Astrocyte of the hippocampus (primary cell): ENCODE measurements around the gene SCGB3A1.
A peak's percentile ranks its signal among the peaks of the same experiment; 100 is the strongest.

ENCODE experiments used
- DNase-seq: peaks from one replicate; pipeline ENCODE4 v3.0.0; 2011; ENCODE audit warnings: low read depth, low spot score

Gene SCGB3A1

GRCh38 chr5:180586870-180587269 lies 4.4 kb downstream of the SCGB3A1 start:
- no peak for DNase-seq

DNA sequence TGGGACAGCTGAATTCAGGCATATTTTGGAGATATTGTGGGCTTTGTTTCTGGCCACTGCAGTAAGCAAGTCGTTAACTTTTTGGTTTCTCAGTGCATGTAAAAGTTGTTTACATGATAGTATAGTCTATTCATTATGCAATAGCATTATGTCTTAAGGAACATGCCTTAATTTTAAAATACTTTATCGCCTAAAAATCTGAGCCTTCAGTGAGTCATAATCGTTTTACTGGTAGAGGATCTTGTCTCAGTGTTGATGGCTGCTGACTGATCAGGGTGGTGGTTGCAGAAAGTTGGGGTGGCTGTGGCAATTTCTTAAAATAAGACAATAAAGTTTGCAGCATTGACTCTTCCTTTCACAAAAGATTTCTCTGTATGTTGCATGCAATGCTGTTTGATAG lies 5.1 kb downstream of the SCGB3A1 start:
- DNase-seq: no peak

DNA sequence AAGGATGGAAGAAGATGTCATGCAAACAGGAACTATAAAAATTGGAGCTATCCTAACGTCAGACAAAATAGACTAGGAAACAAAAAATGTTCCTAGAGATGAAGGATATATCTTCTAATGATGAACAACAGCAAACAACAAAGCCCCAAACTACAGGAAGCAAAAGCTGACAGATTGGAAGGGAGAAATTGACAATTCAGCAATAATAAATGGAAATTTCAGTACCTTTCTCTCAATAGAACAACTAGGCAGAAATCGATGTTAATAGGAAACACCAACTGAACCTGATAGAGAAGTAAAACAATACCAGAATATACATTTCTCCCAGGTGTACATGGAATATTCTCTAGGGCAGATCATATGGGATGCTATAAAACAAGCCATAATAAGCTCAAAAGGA lies 7.6 kb downstream of the SCGB3A1 start:
- DNase-seq: no peak

DNA sequence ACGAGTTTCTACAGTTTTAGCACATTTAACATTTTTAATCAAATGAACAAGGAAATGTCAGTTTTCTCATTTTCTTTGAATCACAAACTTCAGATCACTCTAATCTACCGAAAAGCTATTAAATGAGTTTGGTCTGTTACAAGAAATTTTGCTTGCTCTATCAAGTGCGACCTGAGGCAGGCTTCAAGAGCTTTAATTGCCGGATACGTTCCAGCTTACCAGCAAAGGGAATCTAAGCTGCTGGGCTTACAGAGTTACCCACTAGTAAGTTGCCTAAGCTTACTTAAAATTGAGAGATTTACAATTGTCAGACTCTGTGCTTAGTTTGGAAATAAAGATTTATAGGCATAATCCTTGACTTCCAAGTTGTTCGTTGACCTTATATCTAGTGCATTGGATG lies 10.6 kb downstream of the SCGB3A1 start:
- DNase-seq: no peak

DNA sequence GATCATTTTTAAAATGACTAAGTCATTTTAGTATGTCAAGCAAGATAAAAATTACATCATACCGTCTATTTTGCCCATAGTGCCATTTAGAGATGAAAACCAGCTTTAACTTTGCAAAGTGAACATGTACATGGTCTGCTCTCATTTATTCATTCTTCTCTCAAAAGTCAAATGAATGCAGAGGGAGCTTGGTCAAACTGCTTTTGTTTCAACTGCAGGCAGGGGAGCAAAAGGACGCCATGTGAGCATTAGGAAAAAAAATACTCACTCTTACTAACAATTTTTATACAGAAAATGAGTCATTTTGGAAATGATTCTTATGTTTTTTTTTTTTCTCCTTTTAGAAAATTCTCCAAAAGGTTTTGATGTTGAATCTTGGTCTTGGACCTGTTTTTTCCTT lies 15.7 kb downstream of the SCGB3A1 start:
- no peak for DNase-seq

DNA sequence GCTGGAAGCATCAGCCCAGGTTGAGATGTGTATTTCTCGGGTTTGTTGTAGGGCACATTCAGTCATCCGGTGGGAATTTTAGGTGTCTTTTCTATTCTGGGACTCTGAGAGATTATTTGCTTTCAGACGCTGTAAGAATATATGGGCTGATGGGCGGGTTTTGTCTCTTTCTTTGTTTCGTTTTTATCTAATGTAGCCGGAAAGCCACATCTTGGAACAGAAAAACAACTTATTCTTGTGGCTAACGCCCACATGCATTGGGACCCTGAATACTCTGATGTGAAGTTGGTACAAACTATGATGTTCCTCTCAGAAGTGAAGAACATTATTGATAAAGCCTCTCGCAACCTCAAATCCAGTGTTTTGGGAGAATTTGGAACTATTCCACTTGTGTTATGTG lies 22.4 kb downstream of the SCGB3A1 start:
- no peak for DNase-seq

DNA sequence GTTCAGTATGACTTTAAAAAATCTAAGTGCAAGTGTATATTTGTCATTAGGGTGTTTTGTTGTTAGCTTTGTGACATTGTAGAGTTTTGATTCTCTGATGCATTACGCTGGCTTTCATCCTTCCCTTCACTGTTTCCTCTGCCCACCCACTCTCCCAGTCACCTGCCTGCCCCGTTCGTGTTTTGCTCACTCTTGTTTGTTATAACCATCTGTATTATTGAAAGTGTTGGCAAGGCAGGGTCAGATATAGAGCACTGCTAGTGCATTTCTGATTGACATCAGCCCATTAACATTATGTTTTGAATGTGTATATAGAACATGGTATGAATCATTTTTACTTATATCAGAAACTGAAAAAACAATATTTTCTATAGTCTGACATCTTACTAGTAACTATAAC lies 27.3 kb downstream of the SCGB3A1 start:
- DNase-seq: no peak

- no peak for DNase-seq
These were observed 33.1 kb downstream of the SCGB3A1 start for GRCh38 chr5:180558232-180558631.

DNA sequence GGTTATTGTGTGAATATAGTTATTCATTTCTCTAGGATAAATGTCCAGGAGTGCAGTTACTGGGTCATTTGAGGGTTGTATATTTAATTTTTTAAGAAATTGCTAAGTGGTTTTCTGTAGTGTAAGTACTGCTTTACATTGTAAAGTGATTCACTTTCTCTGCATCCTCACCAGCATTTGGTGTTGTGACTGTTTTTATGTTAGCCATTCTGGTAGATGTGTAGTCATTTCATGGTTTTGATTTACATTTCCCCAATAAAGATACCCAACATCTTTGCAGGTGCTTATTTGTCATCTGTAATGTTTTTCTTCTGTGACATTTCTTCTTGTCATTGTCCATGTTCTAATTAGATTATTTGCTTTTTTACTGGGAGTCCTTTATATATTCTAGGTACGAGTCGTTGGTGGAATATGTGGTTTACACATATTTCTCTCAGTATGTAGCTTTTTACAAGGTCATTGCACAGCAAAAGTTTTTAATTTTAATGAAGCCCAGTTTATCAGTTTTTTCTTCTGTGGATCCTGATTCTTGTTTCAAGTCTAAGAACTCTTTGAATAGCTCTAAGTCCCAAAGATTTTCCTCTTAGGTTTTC lies 34.0 kb downstream of the SCGB3A1 start:
- DNase-seq: no peak

- peak; percentile 45 for DNase-seq
These were observed 36.0 kb downstream of the SCGB3A1 start for GRCh38 chr5:180555168-180555921.

GRCh38 chr5:180553530-180553929 lies 37.8 kb downstream of the SCGB3A1 start:
- no peak for DNase-seq

DNA sequence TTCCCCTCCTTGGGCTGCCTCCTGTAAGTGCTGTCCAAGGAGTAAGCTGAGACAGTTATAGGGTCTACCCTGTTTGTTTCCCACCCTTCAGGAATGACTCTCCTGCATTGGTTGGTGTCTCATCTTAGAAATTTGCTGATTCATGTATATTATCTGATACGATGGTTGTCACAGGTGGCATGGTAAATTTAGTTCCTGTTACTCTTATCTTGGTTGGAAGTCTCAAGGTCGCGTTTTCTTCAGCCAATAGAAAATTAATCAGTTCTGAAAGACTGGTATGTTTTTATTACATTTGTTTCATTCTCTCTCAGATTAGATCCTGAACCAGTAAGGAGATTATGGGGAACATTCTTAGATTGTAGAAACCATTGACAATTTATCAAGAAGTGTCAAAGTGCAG lies 42.7 kb downstream of the SCGB3A1 start:
- no peak for DNase-seq

DNA sequence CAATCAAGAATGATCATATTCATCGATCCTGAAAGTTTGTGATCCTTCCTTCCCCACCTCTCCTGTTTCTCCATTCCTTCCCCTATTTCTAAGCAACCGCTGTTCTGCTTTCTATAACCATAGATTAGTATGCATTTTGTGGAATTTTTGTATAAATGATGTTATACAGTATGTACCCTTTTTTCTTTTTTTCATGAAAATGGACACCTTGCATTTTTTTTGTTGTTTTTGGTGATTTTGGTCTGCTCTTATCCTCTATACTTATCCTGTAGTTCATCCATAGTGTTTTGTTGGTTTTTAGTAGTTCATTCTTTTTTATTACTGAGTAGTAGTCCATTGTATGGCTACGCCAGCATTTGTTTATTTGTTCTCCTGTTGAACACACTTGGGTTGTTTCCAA lies 46.1 kb downstream of the SCGB3A1 start:
- no peak for DNase-seq

DNA sequence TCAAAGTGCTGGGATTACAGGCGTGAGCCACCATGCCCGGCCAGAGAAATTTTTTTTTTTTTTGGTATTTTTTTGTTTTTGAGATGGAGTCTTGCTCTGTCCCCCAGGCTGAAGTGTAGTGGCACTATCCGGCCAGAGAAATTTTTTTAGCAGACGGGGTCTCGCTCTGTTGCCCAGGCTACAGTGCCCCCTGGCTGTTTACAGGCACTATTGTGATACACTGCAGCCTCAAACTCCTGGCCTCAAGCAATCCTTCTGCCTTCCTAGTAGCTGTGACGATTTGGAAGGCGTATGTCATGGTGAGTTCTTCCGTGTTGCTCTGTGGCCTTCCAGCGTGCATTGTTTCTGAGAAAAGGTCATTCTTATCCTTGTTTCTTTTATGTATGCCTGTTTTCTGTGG lies 49.6 kb downstream of the SCGB3A1 start:
- no peak for DNase-seq
